Measurements from ENCODE around the gene BRF1.

BRF1 gene

DNA sequence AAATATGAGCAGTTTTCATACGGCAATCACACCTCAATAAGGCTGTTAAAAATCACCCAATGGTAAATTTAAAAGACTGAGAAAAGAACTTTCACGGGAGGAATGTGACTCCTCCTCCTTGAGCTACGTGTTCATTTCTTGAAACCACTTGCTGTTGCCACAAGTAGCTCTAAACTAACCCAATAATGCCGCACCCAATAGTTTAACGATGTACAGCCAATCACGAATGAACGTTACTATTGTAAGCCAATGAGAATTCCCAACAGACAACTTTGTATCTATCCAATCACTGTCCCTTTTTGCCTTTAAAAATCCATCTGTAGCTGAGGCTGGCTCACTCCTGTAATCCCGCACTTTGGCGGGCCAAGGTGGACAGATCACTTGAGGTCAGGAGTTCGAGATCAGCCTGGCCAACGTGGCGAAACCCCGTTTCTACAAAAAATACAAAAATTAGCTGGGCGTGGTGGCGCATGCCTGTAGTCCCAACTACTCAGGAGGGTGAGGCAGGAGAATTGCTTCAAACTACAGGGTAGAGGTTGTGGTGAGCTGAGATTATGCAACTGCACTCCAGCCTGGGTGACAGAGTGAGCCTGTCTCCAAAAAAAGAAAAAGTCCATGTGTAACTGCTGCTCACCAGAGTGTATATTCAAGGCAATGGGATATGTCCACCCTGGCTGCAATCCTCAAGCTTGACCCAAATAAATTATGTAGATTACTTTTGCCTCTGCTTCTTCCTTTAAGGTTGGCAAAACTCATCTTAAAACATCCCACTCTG, 76.8 kb downstream of the BRF1 start:
- DNase-seq = no peak

DNA sequence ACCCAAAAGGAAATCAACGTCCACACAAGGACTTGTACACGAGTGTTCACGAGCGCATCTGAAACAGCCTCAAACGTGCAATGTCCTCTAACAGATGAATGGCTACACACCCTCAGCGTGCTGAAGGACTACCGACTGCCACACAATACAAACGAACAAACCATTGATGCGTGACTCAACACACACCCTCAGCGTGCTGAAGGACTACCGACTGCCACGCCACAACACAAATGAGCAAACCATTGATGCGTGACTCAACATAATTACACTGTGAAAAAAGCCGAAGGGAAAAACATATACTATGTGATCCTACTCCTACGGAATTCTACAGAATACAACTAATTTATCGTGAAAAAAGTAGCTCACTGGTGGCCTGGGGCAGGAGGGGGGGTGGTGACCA, 77.5 kb downstream of the BRF1 start:
- no peak for DNase-seq

DNA sequence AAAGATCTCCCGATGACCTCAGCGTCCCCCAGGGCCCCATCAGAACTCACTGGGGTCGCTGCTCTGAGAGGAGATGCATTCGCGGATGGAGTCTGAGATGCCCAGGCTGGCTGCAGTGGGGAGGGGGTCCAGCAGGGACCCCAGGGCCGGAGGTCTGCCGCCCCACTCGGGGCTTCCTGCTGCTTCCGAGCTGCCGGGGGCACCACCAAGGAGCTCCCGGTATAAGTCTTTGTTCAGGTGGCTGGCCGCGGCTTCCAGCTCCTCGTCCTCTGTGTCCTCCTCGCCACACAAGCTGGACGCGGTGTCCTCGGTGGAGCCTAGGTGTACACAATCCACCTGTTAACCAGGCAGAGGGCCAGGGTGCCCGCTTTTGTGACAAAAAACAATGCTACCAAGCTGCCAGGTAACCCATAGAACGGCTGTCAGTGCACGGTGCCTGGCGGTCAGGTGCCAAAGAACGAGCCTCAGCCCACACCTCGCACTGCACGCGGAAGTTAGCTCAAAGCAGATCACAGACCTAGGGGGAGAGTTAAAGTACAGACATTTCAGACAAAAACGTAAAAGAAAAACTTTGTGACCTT, 79.1 kb downstream of the BRF1 start:
- DNase-seq = no peak

DNA sequence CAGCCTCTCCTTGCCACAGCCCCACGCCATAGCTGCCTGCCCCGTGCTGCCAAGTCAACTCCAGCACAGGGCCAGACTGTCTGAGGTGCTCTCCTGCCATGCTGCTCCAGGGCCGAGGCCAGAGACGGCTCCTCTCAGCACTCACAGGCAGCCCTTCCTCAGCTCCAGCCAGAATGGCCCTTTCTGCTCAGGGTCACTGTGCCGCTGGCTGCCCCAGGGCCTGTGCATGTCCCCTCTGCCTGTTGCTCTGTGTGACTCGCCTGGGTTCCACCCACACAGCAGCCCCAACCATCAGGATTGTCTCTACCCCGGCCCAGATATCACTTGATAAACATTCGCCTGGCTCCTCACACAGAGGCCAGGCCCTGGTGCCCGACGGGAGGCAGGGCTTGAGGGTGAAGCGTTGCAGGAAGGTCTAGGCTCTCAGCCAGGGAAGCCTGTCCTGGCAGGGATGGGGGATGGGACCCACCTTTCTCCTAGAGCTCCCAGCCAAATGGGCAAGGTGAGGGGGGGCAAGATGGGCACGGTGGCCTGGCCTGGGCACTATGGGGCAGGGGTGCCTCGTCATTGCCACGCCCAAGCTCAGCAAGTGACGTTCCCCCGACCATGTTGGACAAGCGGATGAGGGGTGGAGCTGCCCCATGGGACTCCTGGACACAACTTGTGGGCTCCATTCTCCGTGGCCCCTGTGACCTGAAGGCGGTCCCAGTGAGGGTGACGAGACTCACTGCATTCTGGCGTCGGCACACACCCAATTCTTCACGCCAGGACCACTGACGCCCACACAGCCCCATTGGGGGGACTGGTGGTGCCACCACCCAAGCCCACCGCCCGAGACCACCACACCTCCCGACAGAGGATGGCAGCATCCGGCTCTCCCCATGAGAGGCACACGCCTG, 79.9 kb downstream of the BRF1 start:
- no peak for DNase-seq

DNA sequence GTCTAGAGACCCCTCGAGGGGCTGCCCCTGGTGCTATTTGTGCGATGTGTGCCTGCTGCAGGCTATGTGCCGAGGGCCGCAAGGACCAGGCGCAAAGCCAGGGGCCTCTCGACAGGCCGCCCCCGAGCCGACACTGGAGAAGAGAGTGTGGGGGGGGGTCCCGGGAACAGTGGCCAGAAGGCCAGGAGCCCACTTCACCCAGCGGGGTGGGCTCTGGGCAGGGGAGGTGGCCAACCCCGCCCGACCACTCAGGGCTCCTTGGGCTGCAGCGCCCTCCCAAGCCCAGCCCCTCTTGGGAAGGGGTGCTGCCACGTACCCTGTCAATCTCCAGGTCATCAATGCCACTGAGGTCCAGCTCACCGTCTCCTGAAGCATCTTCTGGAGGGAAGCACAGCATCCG, 81.0 kb downstream of the BRF1 start:
- DNase-seq = no peak

DNA sequence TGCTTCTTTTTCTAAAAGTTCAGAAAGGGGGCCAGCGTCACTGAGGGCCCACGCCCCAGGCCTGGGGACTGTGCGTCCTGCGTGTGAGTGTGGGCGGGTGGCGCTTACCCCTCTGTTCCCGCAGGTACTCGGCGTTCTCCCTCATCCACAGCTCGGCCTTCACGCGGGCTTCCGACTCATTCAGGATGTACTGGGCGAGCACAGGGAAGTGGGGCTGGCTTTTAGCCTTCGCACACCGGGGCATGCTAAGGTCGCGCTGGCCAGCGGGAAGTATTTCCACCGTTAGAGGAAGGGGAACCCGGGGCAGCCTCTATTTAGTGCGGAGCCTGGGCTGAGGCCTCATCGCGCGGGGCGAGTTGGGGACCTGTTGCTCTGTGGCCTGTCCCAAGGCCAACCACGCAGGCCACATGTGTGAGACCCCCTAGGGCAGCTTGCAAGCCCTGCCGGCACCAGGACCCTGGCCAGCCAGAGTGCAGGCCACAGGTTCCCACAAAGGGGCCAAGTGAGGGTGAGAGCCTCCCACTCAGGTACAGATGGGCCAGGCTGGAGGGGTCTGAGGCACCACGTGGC, 81.7 kb downstream of the BRF1 start:
- no peak for DNase-seq

DNA sequence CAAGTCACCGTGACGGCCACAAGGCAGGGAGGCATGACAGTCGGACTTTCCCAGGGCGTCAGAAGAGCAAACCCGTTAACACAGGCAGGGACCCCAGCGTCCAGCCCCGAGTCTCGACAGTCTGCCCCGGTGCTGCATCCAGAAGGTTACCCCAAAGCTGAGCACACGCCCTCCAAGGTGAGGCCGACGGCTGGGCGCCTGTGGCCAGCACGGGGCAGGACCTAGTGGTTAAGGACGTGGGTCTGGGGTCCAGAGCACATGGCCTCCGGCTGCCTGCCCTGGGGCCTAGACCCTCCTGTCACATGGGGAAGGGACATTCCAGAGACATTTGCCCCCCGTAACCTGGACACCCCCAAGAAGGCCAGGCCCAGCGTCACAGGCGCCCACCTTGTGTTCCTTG, 82.2 kb downstream of the BRF1 start:
- no peak for DNase-seq

DNA sequence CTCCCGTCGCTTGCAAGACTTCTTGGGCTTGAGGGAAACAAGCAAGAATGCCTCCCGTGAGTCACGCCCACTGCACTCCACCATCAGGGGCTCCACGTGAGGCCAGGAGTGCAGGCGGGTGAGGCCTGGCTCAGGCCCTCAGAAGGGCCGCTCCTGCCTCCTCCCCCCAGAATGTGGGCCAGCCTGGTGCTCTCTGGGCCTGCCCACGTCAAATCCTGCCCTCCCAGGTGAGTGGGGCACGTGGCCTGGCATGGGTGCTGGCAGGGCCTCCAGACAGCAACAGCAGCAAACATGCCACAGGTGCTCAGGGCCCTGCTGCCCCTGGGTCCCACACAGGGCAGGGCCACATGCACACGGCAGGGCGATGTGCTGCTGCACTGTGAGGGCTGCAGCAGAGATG, 83.0 kb downstream of the BRF1 start:
- no peak for DNase-seq

DNA sequence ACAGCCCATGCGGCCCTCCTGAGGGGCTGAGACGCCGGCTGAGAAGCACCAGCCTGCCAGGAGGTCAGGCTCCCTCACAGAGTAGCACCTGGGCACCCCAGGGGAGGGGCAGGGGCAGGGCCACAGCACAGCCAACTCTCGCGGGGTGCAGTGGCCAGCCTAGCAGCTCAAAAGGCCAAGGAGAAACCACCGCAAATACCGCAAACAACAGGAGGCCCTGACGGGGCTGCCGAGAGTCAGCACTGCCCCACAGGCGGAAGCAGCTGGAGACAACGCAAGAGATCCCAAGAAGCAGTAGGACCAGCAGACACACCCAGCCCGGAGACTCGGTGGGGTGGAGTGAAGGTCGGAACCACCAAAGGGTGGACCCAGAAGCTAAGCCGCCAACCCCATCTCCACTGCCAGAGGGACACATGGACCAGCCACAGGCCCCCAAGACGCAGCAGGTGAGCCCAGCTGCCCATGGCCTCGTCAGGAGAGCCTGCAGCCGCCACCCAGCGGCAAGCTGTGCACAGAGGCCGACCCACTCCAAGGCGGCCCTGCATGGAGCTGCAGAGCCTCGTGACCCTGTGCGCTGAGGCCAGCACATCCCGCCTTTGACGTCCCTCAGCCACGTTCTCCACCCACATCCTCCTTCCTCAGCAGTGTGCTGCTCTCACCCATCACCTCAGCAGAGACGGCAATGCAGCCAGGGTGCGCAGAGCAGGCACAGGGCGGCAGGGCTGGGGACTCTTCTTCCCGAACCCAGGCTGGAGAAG, 84.1 kb downstream of the BRF1 start:
- no peak for DNase-seq

DNA sequence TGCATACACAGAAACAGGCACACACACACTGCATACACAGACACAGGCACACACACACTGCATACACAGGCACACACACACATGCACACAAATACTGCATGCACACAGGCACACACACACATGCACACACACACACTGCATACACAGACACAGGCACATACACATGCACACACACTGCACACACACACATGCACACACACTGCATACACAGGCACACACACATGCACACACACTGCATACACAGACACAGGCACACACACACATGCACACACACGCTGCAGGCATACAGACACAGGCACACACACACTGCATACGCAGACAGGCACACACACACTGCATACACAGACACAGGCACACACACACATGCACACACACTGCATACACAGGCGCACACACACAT, 85.2 kb downstream of the BRF1 start:
- no peak for DNase-seq

DNA sequence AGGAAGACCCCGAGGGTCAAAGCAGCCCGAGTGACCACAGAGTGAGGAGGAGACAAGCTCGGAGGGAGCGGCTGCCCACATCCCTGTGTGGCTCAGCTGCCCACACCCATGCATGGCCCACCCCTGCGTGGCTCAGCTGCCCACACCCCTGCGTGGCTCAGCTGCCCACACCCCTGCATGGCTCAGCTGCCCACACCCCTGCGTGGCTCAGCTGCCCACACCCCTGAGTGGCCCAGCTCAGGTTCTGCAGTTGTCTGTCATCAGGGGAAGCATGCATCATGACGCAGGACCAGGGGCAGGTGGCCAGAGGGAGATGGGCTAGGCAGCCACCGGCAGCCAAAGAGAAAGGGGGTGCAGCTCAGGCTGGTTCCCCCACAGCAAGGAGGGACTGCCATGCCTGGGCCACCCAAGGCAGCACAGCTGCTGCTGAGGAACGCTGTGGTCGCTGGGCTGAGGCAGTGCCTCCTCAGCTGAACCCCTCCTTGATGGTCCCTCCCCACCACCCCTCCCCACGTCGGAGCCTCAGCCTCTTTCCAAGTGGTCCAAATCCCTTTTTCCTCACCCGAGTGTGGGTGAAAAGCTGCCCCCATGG, 86.4 kb downstream of the BRF1 start:
- DNase-seq = no peak

DNA sequence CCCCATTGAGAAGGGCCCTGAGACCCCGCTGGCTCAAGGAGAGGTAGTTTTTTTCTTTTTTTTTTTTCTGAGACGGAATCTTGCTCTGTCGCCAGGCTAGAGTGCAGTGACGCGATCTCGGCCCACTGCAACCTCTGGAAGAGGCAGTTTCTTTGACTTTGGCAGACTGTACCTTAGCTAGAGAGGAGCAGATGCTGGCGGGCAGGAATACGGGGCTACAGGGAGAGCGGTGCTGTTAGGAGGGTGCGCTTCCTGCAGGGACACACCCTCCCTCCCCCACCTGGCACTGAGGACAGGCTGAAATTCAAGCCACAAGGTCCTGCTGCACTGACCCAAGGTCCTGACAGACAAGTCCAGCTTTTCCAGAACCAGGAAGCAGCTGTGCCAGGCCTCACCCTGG, 87.4 kb downstream of the BRF1 start:
- DNase-seq = no peak

DNA sequence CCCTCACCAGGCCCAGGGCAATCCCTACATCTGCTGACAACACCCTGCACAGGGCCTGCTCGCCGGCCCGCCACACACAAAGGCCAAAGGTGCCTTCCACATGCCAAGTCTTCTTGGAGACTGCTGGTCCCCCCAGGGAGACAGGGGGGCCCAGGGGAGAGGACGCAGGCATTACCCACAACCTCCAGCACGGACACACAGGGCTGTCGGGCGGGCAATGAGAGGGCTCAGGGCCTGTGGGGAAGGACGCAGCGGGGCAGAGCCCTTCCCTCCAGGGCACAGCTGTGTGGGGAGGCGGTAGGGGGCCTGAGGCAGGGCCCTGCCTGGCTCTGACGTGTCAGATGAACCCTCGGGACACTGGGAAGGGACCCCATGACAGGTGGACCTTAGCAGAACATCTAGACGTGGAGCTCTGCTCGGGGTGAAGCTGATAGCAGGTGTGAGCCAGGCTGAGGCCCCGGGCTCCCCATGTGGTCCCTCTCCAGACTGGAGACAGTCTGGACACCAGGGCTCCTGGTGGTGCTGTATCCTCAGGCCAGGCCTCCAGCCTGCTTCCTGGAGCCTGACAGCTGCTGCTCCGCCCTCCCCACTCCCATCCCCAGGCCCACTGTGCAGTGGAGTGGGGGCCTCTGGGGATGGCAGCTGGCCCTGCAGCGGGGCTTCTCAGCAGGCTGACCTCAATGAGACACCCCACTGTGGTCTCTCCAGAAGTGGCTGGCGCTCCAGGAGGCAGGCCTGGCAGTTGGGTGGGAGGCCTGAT, 88.1 kb downstream of the BRF1 start:
- DNase-seq = no peak

DNA sequence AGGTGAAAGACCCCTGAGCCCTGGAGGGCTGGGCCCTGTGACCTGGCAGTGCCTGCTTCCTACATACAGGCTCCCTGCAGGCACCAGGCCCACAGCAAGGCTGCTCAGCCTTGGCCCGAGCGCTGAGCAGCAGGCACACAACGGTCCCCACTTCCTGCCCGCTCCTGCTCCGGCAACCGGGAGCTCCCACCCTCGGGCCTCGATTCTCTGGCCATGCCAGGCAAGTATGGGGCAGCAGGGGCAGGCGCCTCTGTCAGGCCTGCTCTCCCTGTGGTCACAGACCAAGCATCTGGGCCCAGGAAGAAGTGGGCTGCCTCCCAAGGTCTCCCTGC, 89.1 kb downstream of the BRF1 start:
- no peak for DNase-seq

DNA sequence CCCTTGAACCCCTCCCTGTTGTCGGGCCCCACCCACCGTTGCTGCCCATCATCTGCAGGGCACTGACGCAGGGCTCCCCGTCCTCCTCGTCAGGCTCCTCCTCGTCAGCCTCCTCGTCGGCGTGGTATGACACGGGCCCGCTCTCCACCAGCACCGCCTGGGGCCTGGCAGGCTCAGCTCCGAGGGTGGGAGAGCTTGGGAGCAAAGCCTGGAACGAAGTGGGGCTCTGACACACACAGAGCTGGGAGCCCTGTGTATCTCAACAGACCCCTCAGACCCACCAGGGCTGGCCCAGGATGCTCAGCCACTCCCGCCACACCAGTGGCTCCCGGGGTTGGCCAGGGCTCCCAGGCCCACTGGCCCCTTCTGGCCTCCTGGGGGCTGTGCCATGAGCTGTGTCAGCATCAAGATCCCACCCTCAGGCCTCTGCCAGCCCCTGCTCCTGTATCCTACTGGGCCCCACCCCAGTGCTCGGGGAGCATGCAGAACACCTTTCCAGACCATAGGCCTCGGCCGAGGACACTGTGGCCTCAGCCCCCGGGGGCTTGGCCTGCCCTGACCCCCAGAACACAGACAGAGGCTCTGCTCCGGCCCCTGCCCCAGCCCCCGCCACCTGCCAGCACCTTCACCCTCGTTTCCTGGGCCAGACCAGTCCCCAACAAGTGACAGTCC, 89.6 kb downstream of the BRF1 start:
- DNase-seq = no peak

DNA sequence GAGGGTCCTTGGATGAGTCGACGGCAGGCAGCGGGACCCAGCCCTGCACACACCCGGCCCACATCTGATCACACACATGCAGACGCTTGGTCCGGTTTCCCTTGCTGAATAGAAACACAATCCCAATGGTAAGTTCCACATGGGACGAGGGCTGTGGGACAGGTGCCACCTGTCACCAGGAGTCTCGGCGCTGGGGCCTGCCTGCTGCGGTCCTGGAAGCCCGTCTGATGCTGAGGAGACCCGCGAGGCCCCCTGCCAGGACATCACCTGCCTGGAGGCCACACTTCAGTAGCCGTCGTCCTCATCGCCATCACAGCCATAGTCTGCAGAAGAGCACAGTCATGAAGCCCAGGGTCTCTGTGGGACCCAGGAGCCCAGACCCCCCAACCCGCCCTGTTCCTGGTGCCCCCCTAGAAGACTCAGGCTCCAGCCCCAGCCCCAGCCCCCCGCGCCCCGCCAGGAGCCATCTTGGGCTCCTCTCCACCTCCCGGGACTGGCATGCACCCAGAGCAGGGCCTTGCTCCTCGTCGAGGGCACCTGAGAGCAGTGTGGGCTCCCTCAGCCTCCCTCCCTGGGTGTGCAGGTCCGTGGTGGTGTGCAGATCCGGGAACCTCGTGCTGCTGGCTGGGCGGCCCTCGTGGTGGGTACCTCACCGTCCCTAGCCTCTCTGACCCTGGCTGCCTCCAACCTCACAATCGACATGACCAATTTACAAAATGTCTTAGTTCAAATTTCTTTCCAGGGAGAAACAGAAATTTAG, 90.4 kb downstream of the BRF1 start:
- no peak for DNase-seq

DNA sequence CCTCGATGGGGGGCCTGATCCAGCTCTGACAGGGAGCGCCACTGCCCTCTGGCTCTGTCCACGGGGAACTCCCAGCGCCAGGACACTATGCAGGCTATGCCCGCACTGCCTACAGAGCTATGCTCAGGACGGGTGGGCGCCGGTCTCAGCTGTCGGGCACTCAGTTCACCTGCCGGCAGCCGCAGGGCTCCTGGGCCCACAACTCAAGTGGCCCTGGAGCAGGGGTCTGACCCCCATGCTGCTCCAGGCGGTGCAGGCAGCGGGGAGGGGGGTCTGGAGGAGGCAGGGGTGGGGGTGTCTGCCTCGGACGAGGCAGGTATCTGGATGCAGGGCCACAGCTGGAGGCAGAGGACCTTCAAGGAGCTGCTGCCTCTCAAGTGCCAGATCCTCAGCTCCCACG, 91.2 kb downstream of the BRF1 start:
- no peak for DNase-seq

DNA sequence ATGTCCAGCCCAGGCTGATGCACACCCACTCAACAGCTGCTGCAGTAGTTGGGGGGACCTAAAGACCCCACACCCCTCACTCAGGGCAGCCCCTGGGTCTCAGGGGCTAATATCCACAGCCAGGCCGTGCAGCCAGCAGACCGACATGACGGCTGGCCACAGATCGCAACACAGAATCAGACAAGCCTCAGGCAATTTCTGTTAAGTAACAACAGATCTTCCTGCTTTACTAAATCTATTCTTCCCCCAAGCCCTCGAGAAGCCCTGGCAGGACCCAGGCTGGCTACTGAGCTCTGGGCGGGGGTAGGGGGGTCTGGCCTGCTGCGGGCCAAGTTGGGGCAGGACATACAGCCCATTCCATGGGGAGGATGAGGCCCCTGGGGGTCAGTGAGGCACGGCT, 91.7 kb downstream of the BRF1 start:
- DNase-seq = no peak

DNA sequence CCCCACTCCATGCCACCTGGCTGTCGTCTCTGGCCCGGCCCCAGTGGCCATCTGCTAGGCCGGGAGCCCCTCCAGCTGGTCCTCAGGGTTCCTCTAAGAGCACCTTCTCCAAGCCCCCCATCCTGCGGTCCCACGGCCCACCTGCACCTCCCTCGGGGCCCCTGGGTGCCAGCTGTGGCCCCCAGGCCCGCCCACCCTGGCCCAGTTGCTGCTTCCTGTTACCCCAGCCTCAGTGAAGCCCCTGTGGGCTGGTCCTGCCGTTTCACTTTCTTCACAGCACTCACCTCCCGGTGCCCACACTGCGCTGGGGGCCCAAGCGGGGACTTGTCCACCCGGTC, 92.1 kb downstream of the BRF1 start:
- DNase-seq = no peak

DNA sequence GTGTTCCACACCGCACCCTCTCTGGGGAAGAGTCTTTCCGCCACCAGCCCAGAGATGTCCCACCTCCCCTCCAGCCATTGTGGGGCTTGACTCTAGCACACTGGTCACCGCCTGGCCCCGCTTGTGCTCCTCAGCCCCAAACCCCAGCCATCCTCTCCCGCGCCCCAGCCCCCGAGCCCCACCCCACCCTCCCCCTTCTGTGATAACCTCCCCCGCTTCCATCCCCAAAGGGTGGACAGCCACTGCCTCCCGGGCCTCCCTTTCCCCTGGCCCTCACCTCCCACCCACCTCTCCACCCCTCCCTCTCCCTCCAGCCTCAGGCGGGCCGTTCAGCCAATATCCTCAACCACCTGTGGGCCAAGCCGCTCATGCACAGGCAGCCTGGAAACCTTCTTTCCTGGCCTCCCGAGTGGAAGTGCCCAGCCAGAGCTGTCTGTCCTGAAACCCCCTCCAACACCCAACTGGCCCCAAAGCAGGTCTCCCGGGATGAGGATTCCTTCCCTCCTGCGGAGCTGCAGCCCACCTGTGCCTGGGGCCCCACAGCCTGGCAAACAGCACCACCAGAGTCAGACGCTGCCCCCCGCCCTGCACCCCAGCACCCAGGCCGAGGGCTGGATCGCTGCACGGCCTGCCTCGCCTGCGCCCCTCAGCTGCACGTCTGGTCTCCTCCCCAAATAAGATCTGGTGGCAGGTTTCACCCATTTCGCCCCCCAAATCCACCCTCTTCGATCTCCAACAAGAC, 92.6 kb downstream of the BRF1 start:
- no peak for DNase-seq

Data from NCI-H2081 treated with DMSO at 0.1 percent for 48 hours (cell line).